Sciatic nerve (tissue), 2 donors: ENCODE measurements around the gene PDLIM4. TPM values are rescaled to one million over a fixed set of nuclear protein-coding genes. Genes with fewer than 3 reads are reported as not detected.

Experiments
- ATAC-seq: fragments of 200-7000 bp; cut with Tn5 transposase; one replicate; pipeline ENCODE4 v1.9.1; 2020; ENCODE audit warnings: mild to moderate bottlenecking, moderate library complexity
- DNase-seq: peaks from one replicate; pipeline ENCODE4 v3.0.0-alpha.2; 2020; ENCODE audit warnings: low spot score
- intact Hi-C: fragments of 100-400 bp; cut with DNase I; formaldehyde crosslinking; loops from one replicate; pipeline ENCODE4 v1.14.2; 2022
- microRNA-seq: library from miRNA; unstranded; fragments of <30 nt; microRNA quantifications from one replicate; pipeline ENCODE4 v1.2.0, GENCODE V29; 2020
- total RNA-seq: library from RNA; stranded (reverse); fragmentation: NEBNext Ultra II Directional; extraction: Animal tissue kit (Norgen Biotek cat#: 25700); gene quantifications from one replicate; pipeline ENCODE4 v1.2.1, GENCODE V29; 2021
- donor health status: DM: no; HTN: no; CAD: no.
- donor health status: DM: no; HTN: no; CAD: no.

PDLIM4 gene
- total RNA-seq, 1 donor from 2014 or later: 50.2 TPM

DNA sequence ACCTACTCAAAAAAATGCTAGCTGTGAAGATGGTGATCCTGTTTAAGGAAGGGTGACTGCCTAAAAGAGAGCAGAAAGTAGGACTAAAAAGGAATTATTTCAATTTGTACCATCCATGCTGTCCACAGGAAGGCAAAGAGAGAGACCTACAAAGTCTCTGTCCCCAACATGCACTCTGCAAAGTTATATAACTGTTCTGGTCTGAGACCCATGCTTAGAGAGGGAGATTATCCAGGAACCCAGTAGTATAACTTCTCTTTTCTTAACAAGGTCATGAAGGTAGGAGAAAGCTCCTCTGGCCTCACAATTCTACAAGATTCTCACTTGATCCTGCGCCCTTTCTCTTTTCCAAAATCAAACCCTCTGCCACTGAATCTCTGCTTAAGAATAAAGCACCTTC lies 62.5 kb downstream of the PDLIM4 start:
- intact Hi-C loops: no loop called here

DNA sequence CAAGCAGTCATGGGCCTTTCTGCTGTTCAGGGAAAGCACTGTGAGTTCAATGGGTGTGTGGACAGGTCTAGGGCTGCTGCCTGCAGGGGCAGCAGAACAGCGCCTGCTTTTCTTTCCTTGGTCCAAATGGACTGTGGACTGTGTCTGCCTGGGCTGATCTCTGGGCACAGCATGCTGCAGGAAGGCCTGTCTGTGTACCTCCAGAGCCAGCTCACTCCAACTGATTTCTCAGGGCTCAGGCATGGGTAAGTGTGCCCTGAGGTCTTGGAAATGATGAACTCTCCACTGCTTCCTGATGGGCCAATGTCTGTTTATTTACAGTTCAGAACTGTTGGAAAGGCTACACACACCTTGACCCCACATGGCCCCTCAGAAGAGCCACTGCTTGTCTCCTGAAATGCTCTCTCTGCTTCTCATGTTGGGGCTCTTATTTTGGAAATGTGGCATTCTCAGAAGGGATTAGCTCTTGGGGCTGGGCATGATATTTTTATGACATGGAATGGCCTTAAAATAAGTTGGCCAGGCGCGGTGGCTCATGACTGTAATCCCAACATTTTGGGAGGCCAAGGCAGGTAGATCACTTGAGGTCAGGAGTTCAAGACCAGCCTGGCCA lies 63.7 kb downstream of the PDLIM4 start:
- ATAC-seq: peak; percentile 23
- intact Hi-C loops: no loop called here

More for the DNA sequence above, 62.5 kb downstream of the PDLIM4 start:
- DNase-seq (no peak), ATAC-seq (no peak)

DNA sequence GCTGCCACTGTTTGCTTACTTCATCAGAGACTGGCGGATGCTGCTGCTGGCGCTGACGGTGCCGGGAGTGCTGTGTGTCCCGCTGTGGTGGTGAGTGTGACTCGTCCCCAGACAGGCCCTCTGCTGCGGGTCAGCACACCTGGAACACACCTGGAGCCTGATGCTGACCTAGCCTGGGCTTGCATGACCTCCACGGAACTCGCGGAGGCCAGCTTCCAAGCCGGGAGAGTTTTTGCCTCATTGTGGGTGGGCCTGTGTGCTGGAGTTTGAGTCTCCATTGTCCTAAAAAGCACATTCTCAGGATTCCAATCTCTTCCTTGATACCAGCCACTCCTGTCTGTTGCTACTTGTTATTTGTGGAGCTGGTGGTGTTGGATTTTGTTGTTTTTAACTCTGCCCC lies 64.8 kb downstream of the PDLIM4 start:
- intact Hi-C loops: no loop called here
- no peak for DNase-seq
- no peak for ATAC-seq

More for the DNA sequence above, 63.7 kb downstream of the PDLIM4 start:
- DNase-seq: no peak

Small RNA genes lying within 50 kb of the gene (microRNA-seq; reads per million reads assigned to microRNA genes)
- not detected for gene MIR6830

Other genes with a start within 250 kb of the PDLIM4 start
- gene ACSL6, start 246.0 kb upstream of the PDLIM4 start, total RNA-seq: 3.3 TPM
- not detected for gene IL3, start 197.0 kb upstream of the PDLIM4 start, total RNA-seq
- gene CSF2, start 183.9 kb upstream of the PDLIM4 start, total RNA-seq: not detected
- gene P4HA2, start 29.8 kb upstream of the PDLIM4 start, total RNA-seq: 26.9 TPM
- 5.7 TPM for gene SLC22A4, start 36.7 kb downstream of the PDLIM4 start, total RNA-seq
- 16.0 TPM for gene SLC22A5, start 112.0 kb downstream of the PDLIM4 start, total RNA-seq
- gene IRF1, start 233.1 kb downstream of the PDLIM4 start, total RNA-seq: 52.2 TPM